ENCODE results near the gene NRXN3.

GRCh38 chr14:78259831-78260230 lies 89.7 kb downstream of the NRXN3 start:
- no peak for TF ChIP-seq CTCF (conservative IDR thresholded peaks at IDR 0.05)
- no peak for TF ChIP-seq EZH2 (IDR thresholded peaks at IDR 0.05; ENCODE audit: low read depth)

Measured in PC-9 (cell line).